ENCODE data around the gene OSGEP. TPM values are rescaled to one million over a fixed set of nuclear protein-coding genes. Genes with fewer than 3 reads are reported as not detected.

OSGEP gene
- total and polyA plus RNA-seq, 4 donors: 35.5 to 54.1 (median 44.2) TPM

GRCh38 chr14:20472536-20473169, 18.0 kb upstream of the OSGEP start:
- no peak overlapping the region for H3K4me3 ChIP-seq
- peaks cover 0 to 31% (median 12%) of the 10 kb centered on the region in 4 donors for H3K36me3 ChIP-seq (ENCODE audit: control insufficient read depth in 4 of 4, insufficient read depth in 4 of 4, low read length in 4 of 4)
- no peak for TF ChIP-seq CTCF (IDR thresholded peaks at IDR 0.05; ENCODE audit: control extremely low read depth, extremely low read depth)
- DNase-seq (no peak), ATAC-seq (ENCODE audit: insufficient read depth, low FRiP score) (no peak)
- peaks cover 0 to 2% (median 0%) of the 10 kb centered on the region in 4 donors for H3K9me3 ChIP-seq (ENCODE audit: control insufficient read depth in 4 of 4, insufficient read depth in 3 of 4, low read length in 3 of 4)
- WGBS, 2 donors: 80 to 88% methylated on average over 2 of the region's 2 CpGs
- peaks cover 0 to 7% (median 4%) of the 10 kb centered on the region in 3 donors for H3K27me3 ChIP-seq (ENCODE audit: control insufficient read depth in 3 of 3, insufficient read depth in 3 of 3, low read length in 2 of 3)
- H3K4me1 ChIP-seq (ENCODE audit: control insufficient read depth in 5 of 5, insufficient read depth in 5 of 5, low read length in 5 of 5): peaks cover 7 to 19% (median 14%) of the 10 kb centered on the region in 5 donors
- no peak overlapping the region for H3K9ac ChIP-seq (ENCODE audit: insufficient read depth in 1 of 2, low read length in 2 of 2)
- H3K27ac ChIP-seq (ENCODE audit: low read depth in 1 of 2, low read length in 1 of 2): no peak overlapping the region

GRCh38 chr14:20470603-20470901, 15.9 kb upstream of the OSGEP start:
- no peak overlapping the region for H3K9ac ChIP-seq (ENCODE audit: insufficient read depth in 1 of 2, low read length in 2 of 2)
- no peak for ATAC-seq (ENCODE audit: insufficient read depth, low FRiP score)

GRCh38 chr14:20469890-20470602, 15.4 kb upstream of the OSGEP start:
- Histone ChIP-seq H3K4me3 (peak overlapping the region; percentile 82), H3K27ac (ENCODE audit: low read depth in 1 of 2, low read length in 1 of 2) (peak overlapping the region; percentile 94 to 95), H3K4me1 (ENCODE audit: control insufficient read depth in 5 of 5, insufficient read depth in 5 of 5, low read length in 5 of 5) (peaks cover 1 to 15% (median 9%) of the 10 kb centered on the region in 5 donors), H3K9me3 (ENCODE audit: control insufficient read depth in 4 of 4, insufficient read depth in 3 of 4, low read length in 3 of 4) (peaks cover 0 to 2% (median 0%) of the 10 kb centered on the region in 4 donors), H3K9ac (ENCODE audit: insufficient read depth in 1 of 2, low read length in 2 of 2) (peak overlapping the region; percentile 72 to 88), H3K36me3 (ENCODE audit: control insufficient read depth in 4 of 4, insufficient read depth in 4 of 4, low read length in 4 of 4) (peaks cover 0 to 16% (median 4%) of the 10 kb centered on the region in 4 donors), H3K27me3 (ENCODE audit: control insufficient read depth in 3 of 3, insufficient read depth in 3 of 3, low read length in 2 of 3) (peaks cover 0 to 9% (median 7%) of the 10 kb centered on the region in 3 donors)
- ATAC-seq (ENCODE audit: insufficient read depth, low FRiP score) (peak; percentile 72), DNase-seq (peak in 2 of 3 donors; percentile 18 to 50)
- TF ChIP-seq CTCF (IDR thresholded peaks at IDR 0.05; ENCODE audit: control extremely low read depth, extremely low read depth): no peak
- WGBS, 2 donors: 1% methylated on average over 12 of the region's 12 CpGs

More at GRCh38 chr14:20470603-20470901, 15.9 kb upstream of the OSGEP start:
- Histone ChIP-seq H3K9me3 (ENCODE audit: control insufficient read depth in 4 of 4, insufficient read depth in 3 of 4, low read length in 3 of 4) (peaks cover 0 to 2% (median 0%) of the 10 kb centered on the region in 4 donors), H3K36me3 (ENCODE audit: control insufficient read depth in 4 of 4, insufficient read depth in 4 of 4, low read length in 4 of 4) (peaks cover 0 to 19% (median 6%) of the 10 kb centered on the region in 4 donors), H3K27ac (ENCODE audit: low read depth in 1 of 2, low read length in 1 of 2) (peak overlapping the region; percentile 94 to 95), H3K4me3 (peak overlapping the region; percentile 82), H3K4me1 (ENCODE audit: control insufficient read depth in 5 of 5, insufficient read depth in 5 of 5, low read length in 5 of 5) (peaks cover 1 to 15% (median 9%) of the 10 kb centered on the region in 5 donors), H3K27me3 (ENCODE audit: control insufficient read depth in 3 of 3, insufficient read depth in 3 of 3, low read length in 2 of 3) (peaks cover 0 to 9% (median 7%) of the 10 kb centered on the region in 3 donors)
- no peak for TF ChIP-seq CTCF (IDR thresholded peaks at IDR 0.05; ENCODE audit: control extremely low read depth, extremely low read depth)
- WGBS, 2 donors: 0% methylated on average over 2 of the region's 2 CpGs
- no peak for DNase-seq

Measured in lung (tissue), 12 donors.